Measurements from ENCODE around the gene ZNF148. TPM values are rescaled to one million over a fixed set of nuclear protein-coding genes. Genes with fewer than 3 reads are reported as not detected.

ZNF148 gene
- total RNA-seq, 1 donor from 2014 or later = 57.6 TPM

GRCh38 chr3:125366132-125366531 lies 9.0 kb downstream of the ZNF148 start:
- ChIA-PET POLR2A (no interaction called here), CTCF (no interaction called here)
- no peaks in the 10 kb centered on the region for H3K27me3 Mint-ChIP-seq
- no peak for DNase-seq
- H3K4me1 Mint-ChIP-seq = peaks cover 66% of the 10 kb centered on the region
- intact Hi-C loops (cut with micrococcal nuclease) = no loop called here
- no peak overlapping the region for H3K27ac Mint-ChIP-seq
- no peak overlapping the region for H3K4me3 Mint-ChIP-seq
- TF ChIP-seq CTCF (IDR thresholded peaks at IDR 0.05) = no peak
- peaks cover 14% of the 10 kb centered on the region for H3K36me3 Mint-ChIP-seq (ENCODE audit: low read depth)
- ATAC-seq (ENCODE audit: low read depth) = no peak
- H3K9me3 Mint-ChIP-seq = no peaks in the 10 kb centered on the region

GRCh38 chr3:125359700-125360099 lies 15.4 kb downstream of the ZNF148 start:
- H3K27ac Mint-ChIP-seq = peak overlapping the region; percentile 33
- peaks cover 3% of the 10 kb centered on the region for H3K36me3 Mint-ChIP-seq (ENCODE audit: low read depth)
- no peaks in the 10 kb centered on the region for H3K27me3 Mint-ChIP-seq
- peaks cover 71% of the 10 kb centered on the region for H3K4me1 Mint-ChIP-seq
- TF ChIP-seq CTCF (IDR thresholded peaks at IDR 0.05) = no peak
- H3K4me3 Mint-ChIP-seq = peak overlapping the region; percentile 5
- intact Hi-C loops (cut with micrococcal nuclease) = no loop called here
- CTCF ChIA-PET = no interaction called here
- POLR2A ChIA-PET = no interaction called here
- H3K9me3 Mint-ChIP-seq = no peaks in the 10 kb centered on the region
- ATAC-seq (ENCODE audit: low read depth) (no peak), DNase-seq (no peak)

GRCh38 chr3:125358923-125359322 lies 16.2 kb downstream of the ZNF148 start:
- ChIA-PET POLR2A (interaction anchor here (2.7 kb wide), 1 partner anchor 17 kb away, joined by 25 read pairs; the partner anchor contains the start of gene ZNF148), CTCF (no interaction called here)
- Mint-ChIP-seq H3K4me1 (peaks cover 70% of the 10 kb centered on the region), H3K27ac (peak overlapping the region; percentile 11), H3K4me3 (no peak overlapping the region), H3K9me3 (no peaks in the 10 kb centered on the region), H3K36me3 (ENCODE audit: low read depth) (peaks cover 2% of the 10 kb centered on the region), H3K27me3 (no peaks in the 10 kb centered on the region)
- DNase-seq = no peak
- ATAC-seq (ENCODE audit: low read depth) = no peak
- TF ChIP-seq CTCF (IDR thresholded peaks at IDR 0.05) = no peak
- intact Hi-C loops (cut with micrococcal nuclease) = no loop called here

GRCh38 chr3:125357837-125358236 lies 17.3 kb downstream of the ZNF148 start:
- POLR2A ChIA-PET = interaction anchor here (1.2 to 2.7 kb wide), 2 partner anchors 18 to 238 kb away, joined by 5 to 25 read pairs; partner anchors contain the start of gene ZNF148
- Mint-ChIP-seq H3K27ac (peak overlapping the region; percentile 43), H3K27me3 (no peaks in the 10 kb centered on the region), H3K36me3 (ENCODE audit: low read depth) (peaks cover 2% of the 10 kb centered on the region), H3K4me3 (peak overlapping the region; percentile 86), H3K4me1 (peaks cover 68% of the 10 kb centered on the region), H3K9me3 (no peaks in the 10 kb centered on the region)
- no peak for TF ChIP-seq CTCF (IDR thresholded peaks at IDR 0.05)
- intact Hi-C loops (cut with micrococcal nuclease) = loop anchor here (1.0 kb wide), 1 partner anchor 17 kb away; the partner anchor contains the start of gene ZNF148
- DNase-seq (no peak), ATAC-seq (ENCODE audit: low read depth) (no peak)
- CTCF ChIA-PET = no interaction called here

GRCh38 chr3:125357032-125357658 lies 18.0 kb downstream of the ZNF148 start:
- intact Hi-C loops (cut with micrococcal nuclease) = loop anchor here (1.0 kb wide), 1 partner anchor 18 kb away; the partner anchor contains the start of gene ZNF148
- Mint-ChIP-seq H3K36me3 (ENCODE audit: low read depth) (peaks cover 2% of the 10 kb centered on the region), H3K27ac (peak overlapping the region; percentile 61), H3K27me3 (no peaks in the 10 kb centered on the region), H3K9me3 (no peaks in the 10 kb centered on the region), H3K4me1 (peaks cover 71% of the 10 kb centered on the region), H3K4me3 (peak overlapping the region; percentile 86)
- DNase-seq (peak; percentile 54), ATAC-seq (ENCODE audit: low read depth) (peak; percentile 96)
- no peak for TF ChIP-seq CTCF (IDR thresholded peaks at IDR 0.05)
- ChIA-PET POLR2A (interaction anchor here (1.2 to 2.7 kb wide), 2 partner anchors 19 to 239 kb away, joined by 5 to 25 read pairs; partner anchors contain the start of gene ZNF148), CTCF (no interaction called here)

Measured in activated B cell treated with CpG ODN at 0.5 μM for 24 hours (primary cell).